Calu3 (cell line): ENCODE results near the gene ZNF90. TPM values are rescaled to one million over a fixed set of nuclear protein-coding genes. Genes with fewer than 3 reads are reported as not detected.
"Not testable (repeated sequence)": the region's sequence is repeated elsewhere in the genome, so short reads cannot be mapped to it uniquely, and the experiment has no call there.

ENCODE experiments used
- BruUV-seq: library from RNA; stranded (reverse); fragments of 400-500 nt; replicated peaks from 2 replicates; lab custom pipeline; 2021; lab: Mats Ljungman, UMichigan
- CTCF ChIA-PET: fragments of 300-600 bp; sonication (Branson Sonifier 250); formaldehyde crosslinking; loops from one replicate; lab custom pipeline; 2022; ENCODE audit warnings: antibody characterized with exemption; lab: Charles Lee
- DNase-seq: peaks from one replicate; pipeline ENCODE4 v3.0.0; 2022
- H3K27ac Mint-ChIP-seq: one replicate; pipeline ENCODE4 v1.8.0; 2022; ENCODE audit warnings: mixed read lengths; ENCODE audit not compliant: unreplicated experiment
- H3K27me3 Mint-ChIP-seq: one replicate; pipeline ENCODE4 v1.8.0; 2022; ENCODE audit warnings: mixed read lengths; ENCODE audit not compliant: unreplicated experiment
- H3K36me3 Mint-ChIP-seq: one replicate; pipeline ENCODE4 v1.8.0; 2022; ENCODE audit warnings: mild to moderate bottlenecking, moderate library complexity, mixed read lengths; ENCODE audit not compliant: insufficient read depth, unreplicated experiment
- H3K4me1 Mint-ChIP-seq: one replicate; pipeline ENCODE4 v1.8.0; 2022; ENCODE audit warnings: mild to moderate bottlenecking, low read depth, mixed read lengths; ENCODE audit not compliant: unreplicated experiment
- H3K4me3 Mint-ChIP-seq: one replicate; pipeline ENCODE4 v1.8.0; 2022; ENCODE audit warnings: mild to moderate bottlenecking, low read depth, moderate library complexity, mixed read lengths; ENCODE audit not compliant: unreplicated experiment
- H3K9me3 Mint-ChIP-seq: one replicate; pipeline ENCODE4 v1.8.0; 2022; ENCODE audit warnings: low read depth, mixed read lengths; ENCODE audit not compliant: unreplicated experiment
- CTCF ChIP-seq: fragments of 200-600 bp; IDR thresholded peaks from one replicate; pipeline ENCODE4 v1.8.0; 2022; ENCODE audit warnings: antibody characterized with exemption; ENCODE audit not compliant: unreplicated experiment
- intact Hi-C: fragments of 100-400 bp; cut with micrococcal nuclease; formaldehyde crosslinking; loops from one replicate; pipeline ENCODE4 v1.10.0; 2022; ENCODE audit not compliant: unreplicated experiment
- total RNA-seq: library from RNA; stranded (reverse); gene quantifications from 2 replicates; pipeline ENCODE4 v1.2.3, GENCODE V29; 2022

The ZNF90 gene
- total RNA-seq, 1 experiment from 2014 or later: 5.3 TPM

- Mint-ChIP-seq H3K4me3 (no peak overlapping the region), H3K9me3 (peaks cover 9% of the 10 kb centered on the region), H3K36me3 (no peaks in the 10 kb centered on the region), H3K4me1 (no peaks in the 10 kb centered on the region), H3K27ac (no peak overlapping the region), H3K27me3 (no peaks in the 10 kb centered on the region)
- BruUV-seq: no TSS peak
- CTCF ChIA-PET: no interaction called here
- DNase-seq: no peak
- no peak for TF ChIP-seq CTCF
- intact Hi-C loops: no loop called here
Observed at GRCh38 chr19:20072936-20073335, 4.9 kb upstream of the ZNF90 start.

- Mint-ChIP-seq H3K9me3 (peaks cover 5% of the 10 kb centered on the region), H3K27ac (no peak overlapping the region)
Observed at GRCh38 chr19:20078581-20079031, 806 bp downstream of the ZNF90 start.

GRCh38 chr19:20079476-20079875 lies 1.7 kb downstream of the ZNF90 start:
- TF ChIP-seq CTCF: no peak
- DNase-seq: no peak
- no peak overlapping the region for H3K4me3 Mint-ChIP-seq
- CTCF ChIA-PET: no interaction called here
- H3K9me3 Mint-ChIP-seq: peaks cover 5% of the 10 kb centered on the region
- intact Hi-C loops: no loop called here
- H3K27me3 Mint-ChIP-seq: no peaks in the 10 kb centered on the region
- no peaks in the 10 kb centered on the region for H3K36me3 Mint-ChIP-seq
- no peak overlapping the region for H3K27ac Mint-ChIP-seq
- BruUV-seq: no TSS peak
- H3K4me1 Mint-ChIP-seq: no peaks in the 10 kb centered on the region

More at GRCh38 chr19:20078581-20079031, 806 bp downstream of the ZNF90 start:
- Mint-ChIP-seq H3K27me3 (no peaks in the 10 kb centered on the region), H3K4me3 (peak overlapping the region; percentile 68), H3K4me1 (no peaks in the 10 kb centered on the region), H3K36me3 (no peaks in the 10 kb centered on the region)
- no peak for TF ChIP-seq CTCF
- peak; percentile 1 for DNase-seq
- intact Hi-C loops: no loop called here
- TSS peak; percentile 46 for BruUV-seq
- CTCF ChIA-PET: no interaction called here

DNA sequence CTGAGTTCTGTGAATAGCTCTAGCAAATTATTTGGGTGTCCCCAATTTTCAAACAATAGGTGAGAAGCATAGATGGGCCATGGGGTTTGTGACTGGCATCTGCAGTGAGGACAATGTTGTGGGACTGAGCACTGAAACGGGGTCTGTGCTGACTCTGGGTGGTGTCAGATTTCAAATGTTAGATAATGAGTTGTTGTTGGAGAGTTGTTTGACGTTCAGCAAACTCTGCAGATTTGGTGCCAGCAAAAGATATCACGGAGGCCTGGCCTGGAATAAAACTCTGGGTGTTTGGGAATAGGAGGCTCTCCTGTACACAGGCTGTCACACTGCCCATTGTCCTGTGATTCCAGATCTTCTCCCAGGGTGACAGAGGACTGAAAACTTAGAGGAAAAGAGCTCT lies 2.9 kb downstream of the ZNF90 start:
- intact Hi-C loops: no loop called here
- Mint-ChIP-seq H3K27me3 (no peaks in the 10 kb centered on the region), H3K4me1 (no peaks in the 10 kb centered on the region), H3K9me3 (peaks cover 5% of the 10 kb centered on the region), H3K4me3 (no peak overlapping the region), H3K36me3 (no peaks in the 10 kb centered on the region), H3K27ac (no peak overlapping the region)
- TF ChIP-seq CTCF: no peak
- no peak for DNase-seq
- CTCF ChIA-PET: no interaction called here
- BruUV-seq: no TSS peak

DNA sequence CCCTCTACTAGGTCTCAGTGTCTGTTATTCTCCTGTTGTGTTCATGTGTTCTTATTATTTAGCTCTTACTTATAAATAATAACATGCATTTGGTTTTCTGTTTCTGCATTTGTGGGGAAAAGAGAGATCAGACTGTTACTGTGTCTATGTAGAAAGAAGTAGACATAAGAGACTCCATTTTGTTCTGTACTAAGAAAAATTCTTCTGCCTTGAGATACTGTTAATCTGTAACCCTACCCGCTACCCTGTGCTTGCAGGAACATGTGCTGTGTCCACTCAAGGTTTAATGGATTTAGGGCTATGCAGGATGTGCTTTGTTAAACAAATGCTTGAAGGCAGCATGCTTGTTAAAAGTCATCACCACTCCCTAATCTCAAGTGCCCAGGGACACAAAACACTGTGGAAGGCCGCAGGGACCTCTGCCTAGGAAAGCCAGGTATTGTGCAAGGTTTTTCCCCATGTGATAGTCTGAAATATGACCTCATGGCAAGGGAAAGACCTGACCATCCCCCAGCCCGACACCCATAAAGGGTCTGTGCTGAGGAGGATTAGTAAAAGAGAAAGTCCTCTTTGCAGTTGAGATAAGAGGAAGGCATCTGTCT lies 4.5 kb downstream of the ZNF90 start:
- DNase-seq, H3K36me3 Mint-ChIP-seq, BruUV-seq, H3K4me3 Mint-ChIP-seq, H3K9me3 Mint-ChIP-seq, intact Hi-C loops, H3K27me3 Mint-ChIP-seq, CTCF ChIA-PET, H3K27ac Mint-ChIP-seq, H3K4me1 Mint-ChIP-seq: not testable (repeated sequence)

DNA sequence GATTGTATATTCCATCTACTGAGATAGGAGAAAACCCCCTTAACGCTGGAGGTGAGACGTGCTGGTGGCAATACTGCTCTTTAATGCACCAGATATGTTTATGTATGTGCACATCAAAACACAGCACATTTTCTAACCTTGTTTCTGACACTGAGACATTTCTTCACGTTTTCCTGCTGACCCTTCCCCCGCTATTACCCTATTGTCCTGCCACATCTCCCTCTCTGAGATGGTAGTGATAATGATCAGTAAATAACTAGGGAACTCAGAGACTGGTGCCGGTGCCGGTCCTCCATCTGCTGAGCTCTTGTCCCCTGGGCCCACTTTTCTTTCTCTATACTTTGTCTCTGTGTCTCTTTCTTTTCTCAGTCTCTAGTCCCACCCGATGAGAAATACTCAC lies 5.1 kb downstream of the ZNF90 start:
- H3K36me3 Mint-ChIP-seq, DNase-seq, intact Hi-C loops, H3K4me1 Mint-ChIP-seq, BruUV-seq, CTCF ChIA-PET, H3K4me3 Mint-ChIP-seq, H3K9me3 Mint-ChIP-seq, H3K27me3 Mint-ChIP-seq, H3K27ac Mint-ChIP-seq: not testable (repeated sequence)
